AG08396 (cell line): ENCODE results near the gene SLC22A31.

Experiments used
- DNase-seq: peaks from one replicate; pipeline ENCODE4 v3.0.0; 2012; ENCODE audit warnings: low spot score, mixed read lengths

Gene SLC22A31

DNA sequence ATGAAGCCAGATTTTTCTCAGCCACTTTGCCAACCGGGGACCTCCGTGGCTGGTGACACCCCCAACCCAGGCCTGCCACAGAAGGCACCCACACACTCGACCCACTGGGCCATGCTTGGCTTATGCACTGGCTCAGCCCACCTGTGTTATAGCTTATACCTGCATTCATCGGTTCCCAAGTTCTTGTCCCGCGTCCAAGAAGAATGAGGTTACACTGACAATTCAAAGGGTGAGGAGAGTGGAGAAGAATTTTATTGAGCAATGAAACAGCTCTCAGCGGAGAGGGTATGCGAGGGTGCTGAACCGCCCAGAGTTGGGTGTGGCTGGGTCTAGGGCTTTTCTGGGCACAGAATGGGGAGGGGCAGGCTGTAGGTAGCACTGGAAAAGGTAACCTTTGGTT is 51.0 kb downstream of the SLC22A31 start:
- DNase-seq: no peak

DNA sequence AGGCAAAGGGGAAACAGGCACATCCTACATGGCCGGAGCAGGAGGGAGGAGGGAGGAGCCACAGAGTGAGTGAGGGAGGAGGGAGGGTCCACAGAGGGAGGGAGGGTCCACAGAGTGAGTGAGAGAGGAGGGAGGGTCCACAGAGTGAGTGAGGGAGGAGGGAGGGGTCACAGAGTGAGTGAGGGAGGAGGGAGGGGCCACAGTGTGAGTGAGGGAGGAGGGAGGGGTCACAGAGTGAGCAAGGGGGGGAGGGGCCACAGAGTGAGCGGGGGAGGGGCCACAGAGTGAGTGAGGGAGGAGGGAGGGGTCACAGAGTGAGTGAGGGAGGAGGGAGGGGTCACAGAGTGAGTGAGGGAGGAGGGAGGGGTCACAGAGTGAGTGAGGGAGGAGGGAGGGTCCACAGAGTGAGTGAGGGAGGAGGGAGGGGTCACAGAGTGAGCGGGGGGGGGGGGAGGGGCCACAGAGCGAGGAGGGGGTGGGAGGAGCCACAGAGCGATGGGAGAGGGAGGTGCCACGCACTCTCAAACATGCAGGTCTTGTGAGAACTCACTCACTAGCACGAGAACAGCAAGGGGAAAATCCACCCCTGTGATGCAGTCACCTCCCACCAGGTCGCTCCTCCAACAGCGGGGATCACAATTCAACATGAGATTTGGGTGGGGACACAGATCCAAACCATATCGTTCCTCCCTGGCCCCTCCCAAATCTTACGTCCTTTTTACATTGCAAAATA is 53.1 kb downstream of the SLC22A31 start:
- no peak for DNase-seq

DNA sequence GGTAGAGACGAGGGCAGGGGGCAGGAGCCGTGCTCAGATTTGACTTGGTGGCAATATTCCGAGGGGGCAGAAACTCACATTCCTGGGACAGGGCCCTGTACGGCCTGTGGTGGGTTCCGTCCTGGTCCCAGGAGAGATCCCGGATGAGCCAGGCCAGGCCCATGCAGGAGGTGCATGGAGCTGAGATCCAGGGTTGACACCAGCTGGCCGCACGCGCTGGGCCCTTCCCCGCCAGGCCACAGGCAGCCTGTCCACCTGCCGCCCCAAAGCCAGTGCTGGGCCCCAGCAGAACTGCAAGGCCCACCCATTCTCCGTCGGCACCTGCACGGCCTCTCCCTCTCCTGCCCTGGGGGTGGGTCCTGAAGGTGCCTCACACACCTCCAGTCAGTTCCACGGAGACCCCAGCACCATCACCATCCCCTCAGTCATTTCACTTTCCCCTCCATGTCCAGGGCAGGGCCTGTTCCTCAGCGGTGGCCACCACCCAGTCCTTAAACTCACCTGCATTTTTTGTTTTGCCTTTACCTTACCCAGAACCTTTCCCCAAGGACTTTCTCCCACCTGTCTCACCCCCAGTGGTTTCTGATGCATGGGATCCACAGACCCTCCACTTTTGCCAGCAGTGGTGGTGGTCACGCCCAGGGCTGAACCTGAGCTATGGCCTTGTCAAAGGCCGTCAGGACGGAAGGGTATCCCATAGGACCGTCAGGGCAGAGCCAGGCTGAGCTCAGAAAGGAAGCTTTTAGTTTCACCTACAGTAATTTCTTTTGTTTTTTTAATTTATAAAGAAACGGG is 53.9 kb downstream of the SLC22A31 start:
- DNase-seq: no peak
